Loucy (cell line): ENCODE data around the gene METRNL.

ENCODE experiments used
- EZH2phosphoT487 ChIP-seq: fragments of 200-600 bp; IDR thresholded peaks from 2 replicates; pipeline ENCODE4 v1.6.1; 2018; ENCODE audit warnings: antibody characterized with exemption, mild to moderate bottlenecking, moderate library complexity, borderline replicate concordance
- TF ChIP-seq, protein P1 (sequence below): fragments of 200-600 bp; sonication (generic); conservative IDR thresholded peaks from 2 replicates; pipeline ENCODE4 v1.5.1; 2014; ENCODE audit warnings: mild to moderate bottlenecking, antibody characterized with exemption, low read length

DNA sequence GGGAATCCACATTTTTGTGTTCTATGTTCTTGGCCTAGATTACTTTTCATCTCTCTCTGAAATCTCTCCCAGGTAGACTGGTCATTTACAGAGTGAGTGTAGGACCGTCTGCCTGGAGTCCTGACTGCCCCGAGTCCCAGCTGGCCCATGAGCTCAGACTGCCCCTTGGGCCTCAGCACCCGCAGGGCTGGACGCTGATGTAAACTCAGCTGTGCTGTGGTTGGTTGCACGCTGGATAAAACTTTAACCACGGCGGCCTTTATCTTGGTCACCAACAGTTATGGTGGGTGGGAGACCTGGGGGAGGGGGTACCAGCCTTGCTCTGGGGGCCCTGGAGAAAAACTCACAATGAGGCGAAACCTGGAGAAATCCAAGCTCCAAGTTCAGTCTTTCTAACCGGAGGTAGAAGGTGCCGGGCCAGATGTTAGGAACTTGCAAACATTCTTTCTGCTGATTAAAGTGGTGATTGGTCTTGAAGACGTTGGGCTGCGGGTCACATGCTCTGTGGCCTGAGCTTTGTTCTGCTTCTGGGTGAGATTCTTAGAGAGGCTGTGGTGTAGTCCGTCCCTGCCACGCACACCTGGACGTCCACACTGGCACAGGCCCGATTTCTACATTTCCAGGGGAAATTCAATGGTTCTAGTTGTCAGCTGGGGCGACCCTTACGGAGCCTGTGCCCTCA is 6.9 kb downstream of the METRNL start:
- TF ChIP-seq, protein P1, sequence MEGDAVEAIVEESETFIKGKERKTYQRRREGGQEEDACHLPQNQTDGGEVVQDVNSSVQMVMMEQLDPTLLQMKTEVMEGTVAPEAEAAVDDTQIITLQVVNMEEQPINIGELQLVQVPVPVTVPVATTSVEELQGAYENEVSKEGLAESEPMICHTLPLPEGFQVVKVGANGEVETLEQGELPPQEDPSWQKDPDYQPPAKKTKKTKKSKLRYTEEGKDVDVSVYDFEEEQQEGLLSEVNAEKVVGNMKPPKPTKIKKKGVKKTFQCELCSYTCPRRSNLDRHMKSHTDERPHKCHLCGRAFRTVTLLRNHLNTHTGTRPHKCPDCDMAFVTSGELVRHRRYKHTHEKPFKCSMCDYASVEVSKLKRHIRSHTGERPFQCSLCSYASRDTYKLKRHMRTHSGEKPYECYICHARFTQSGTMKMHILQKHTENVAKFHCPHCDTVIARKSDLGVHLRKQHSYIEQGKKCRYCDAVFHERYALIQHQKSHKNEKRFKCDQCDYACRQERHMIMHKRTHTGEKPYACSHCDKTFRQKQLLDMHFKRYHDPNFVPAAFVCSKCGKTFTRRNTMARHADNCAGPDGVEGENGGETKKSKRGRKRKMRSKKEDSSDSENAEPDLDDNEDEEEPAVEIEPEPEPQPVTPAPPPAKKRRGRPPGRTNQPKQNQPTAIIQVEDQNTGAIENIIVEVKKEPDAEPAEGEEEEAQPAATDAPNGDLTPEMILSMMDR: no peak
- TF ChIP-seq EZH2phosphoT487: no peak
